Cardiac septum (tissue), 1 donor: ENCODE measurements around the gene GNG7. TPM values are rescaled to one million over a fixed set of nuclear protein-coding genes. Genes with fewer than 3 reads are reported as not detected.
A peak's percentile ranks its signal among the peaks of the same experiment; 100 is the strongest.
"Not testable (repeated sequence)": the region's sequence is repeated elsewhere in the genome, so short reads cannot be mapped to it uniquely, and the experiment has no call there.

ENCODE experiments used
- DNase-seq: peaks from one replicate; pipeline ENCODE4 v3.0.0-alpha.2; 2020; ENCODE audit warnings: low spot score
- intact Hi-C: fragments of 100-400 bp; cut with DNase I; formaldehyde crosslinking; loops from one replicate; pipeline ENCODE4 v1.14.0; 2022
- total RNA-seq: library from RNA; stranded (reverse); fragmentation: NEBNext Ultra II Directional; extraction: Animal tissue kit (Norgen Biotek cat#: 25700); gene quantifications from one replicate; pipeline ENCODE4 v1.2.1, GENCODE V29; 2021
- donor health status: DM: no; HTN: no; CAD: no.

Gene GNG7
- total RNA-seq, 1 donor from 2014 or later = 30.9 TPM

DNA sequence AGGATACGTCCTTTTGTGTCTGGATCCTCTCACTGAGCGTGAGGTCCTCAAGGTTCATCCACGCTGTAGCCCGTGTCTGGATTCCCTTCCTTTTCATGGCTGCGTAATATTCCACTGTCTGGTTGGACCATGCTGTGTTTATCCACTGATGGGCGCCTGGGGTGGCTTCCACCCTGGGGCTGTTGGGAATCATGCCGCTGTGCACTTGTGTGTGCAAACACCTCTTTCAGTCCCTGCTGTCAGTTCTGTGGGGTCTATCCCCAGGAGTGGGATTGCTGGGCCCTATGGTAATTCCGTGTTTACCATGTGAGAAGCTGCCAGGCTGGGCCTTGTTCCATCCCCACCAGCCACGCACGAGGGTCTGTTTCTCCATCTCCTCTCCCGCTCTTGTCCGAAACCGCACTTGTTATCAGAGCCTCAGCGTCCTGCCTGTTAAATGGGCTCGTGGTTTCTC is 128.0 kb downstream of the GNG7 start:
- intact Hi-C loops = no loop called here
- peak; percentile 68 for DNase-seq

DNA sequence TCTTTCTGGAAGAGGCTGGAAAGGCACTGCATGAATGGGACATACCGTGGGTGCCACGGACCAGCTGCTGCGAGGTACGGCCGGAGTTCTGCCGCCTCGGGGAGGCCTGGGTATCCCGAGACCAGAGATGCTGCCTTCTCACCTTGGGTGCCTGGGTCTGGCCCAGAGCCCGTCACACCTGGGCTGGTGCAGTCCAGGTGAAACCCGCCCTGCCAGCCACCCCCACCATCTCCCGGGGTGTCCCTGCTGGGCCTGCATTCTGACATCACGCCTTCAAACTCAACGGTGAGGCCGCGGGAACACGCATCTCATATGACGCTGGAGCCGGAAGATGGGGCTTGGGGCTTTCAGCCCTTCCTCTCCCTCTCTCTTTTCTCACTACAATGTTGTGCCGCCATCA is 128.6 kb downstream of the GNG7 start:
- DNase-seq = peak; percentile 39
- intact Hi-C loops = no loop called here

DNA sequence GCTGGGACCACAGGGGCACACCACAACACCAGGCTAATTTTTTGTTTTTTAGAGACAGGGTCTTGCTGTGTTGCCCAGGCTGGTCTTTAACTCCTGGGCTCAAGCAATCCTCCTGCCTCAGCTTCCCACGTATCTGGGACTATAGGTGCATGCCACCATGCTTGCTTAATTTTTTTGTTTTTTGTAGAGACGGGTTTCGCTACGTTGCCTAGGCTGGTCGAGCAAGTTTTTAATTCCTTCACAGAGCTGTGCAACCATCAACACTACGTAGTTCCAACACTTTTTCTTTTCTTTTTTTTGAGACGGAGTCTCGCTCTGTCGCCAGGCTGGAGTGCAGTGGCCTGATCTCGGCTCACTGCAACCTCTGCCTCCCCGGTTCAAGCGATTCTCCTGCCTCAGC is 130.3 kb downstream of the GNG7 start:
- peak; percentile 14 for DNase-seq
- intact Hi-C loops = not testable (repeated sequence)

DNA sequence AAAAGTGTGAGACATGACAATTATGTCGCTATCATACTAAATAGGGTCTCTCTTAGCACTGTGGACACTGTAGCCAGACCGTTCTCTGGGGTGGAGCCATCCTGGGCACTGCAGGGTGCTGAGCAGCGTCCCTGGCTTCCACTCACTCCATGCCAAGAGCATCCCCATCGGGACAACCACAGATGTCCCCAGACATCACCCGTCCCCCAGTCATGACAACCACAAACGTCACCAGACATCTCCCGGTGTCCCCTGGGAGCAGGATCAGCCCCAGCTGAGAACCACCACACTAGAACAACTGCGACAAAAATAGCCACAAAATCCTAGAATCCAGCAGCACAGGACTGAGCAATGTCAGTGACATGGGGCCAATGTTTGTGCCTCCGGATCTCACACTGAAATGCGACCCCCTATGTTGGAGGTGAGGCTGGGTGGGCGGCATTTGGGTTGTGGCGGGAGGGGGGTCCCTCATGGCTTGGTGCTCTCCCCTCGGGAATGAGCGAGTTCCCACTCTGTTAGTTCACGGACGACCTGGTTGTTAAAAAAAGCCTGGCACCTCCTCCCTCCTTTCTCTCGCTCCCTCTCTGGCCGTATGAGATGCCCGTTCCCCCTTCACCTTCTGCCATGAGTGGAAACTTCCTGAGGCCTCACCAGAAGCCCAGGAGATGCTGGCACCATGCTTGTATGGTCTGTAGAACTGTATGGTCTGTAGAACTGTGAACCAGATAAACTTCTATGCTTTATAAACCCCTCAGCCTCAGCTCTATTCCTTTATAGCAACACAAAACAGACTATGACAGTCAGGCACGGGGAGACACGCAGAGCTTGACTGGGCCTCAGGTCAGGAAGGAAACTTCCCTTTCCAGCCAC is 132.7 kb downstream of the GNG7 start:
- peak; percentile 69 for DNase-seq
- intact Hi-C loops = no loop called here

DNA sequence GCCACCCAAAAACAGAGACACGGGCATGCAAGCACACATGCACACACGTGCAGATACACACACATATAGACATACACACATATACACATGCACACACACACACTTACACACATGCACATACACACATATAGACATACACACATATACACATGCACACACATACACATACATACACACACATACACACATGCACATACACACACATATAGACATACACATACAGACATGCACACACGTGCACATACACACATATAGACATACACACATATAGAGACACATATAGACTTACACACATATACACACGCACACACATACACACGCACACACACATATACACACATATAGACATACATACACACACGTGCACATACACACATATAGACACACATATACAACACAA is 134.5 kb downstream of the GNG7 start:
- intact Hi-C loops = no loop called here
- no peak for DNase-seq

DNA sequence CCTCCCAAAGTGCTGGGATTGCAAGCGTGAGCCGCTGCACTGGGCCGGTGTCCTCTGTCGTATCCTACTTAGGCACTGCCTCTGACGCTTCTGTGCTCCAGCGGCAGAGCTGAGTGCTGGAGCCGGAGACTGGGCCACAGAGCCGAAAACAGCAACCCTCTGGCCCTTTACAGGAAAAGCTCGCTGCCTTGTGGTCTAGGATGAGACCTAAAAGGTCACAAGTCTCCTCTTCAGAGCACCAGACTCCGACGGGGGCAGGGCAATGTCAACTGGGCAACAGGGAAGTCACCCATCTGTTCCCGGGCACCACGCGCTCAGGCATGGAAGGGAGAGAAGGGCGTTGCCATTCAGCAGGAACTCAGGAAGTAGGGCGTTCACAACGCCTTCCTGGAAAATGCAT is 134.9 kb downstream of the GNG7 start:
- intact Hi-C loops = no loop called here
- DNase-seq = peak; percentile 76

DNA sequence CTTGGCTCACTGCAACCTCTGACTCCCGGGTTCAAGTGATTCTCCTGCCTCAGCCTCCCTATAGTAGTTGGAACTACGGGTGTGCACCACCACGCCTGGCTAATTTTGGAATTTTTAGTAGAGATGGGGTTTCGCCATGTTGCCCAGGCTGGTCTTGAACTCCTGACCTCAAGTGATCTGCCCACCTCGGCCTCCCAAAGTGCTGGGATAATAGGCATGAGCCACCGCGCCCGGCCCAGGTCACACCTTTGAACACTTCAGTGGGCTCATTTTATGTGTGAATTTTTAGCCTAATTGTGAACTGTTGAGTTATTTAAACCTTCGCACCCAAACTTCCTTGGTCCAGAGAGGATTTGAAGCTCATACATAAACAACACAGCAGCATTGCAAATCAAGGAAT is 138.9 kb downstream of the GNG7 start:
- DNase-seq = not testable (repeated sequence)

DNA sequence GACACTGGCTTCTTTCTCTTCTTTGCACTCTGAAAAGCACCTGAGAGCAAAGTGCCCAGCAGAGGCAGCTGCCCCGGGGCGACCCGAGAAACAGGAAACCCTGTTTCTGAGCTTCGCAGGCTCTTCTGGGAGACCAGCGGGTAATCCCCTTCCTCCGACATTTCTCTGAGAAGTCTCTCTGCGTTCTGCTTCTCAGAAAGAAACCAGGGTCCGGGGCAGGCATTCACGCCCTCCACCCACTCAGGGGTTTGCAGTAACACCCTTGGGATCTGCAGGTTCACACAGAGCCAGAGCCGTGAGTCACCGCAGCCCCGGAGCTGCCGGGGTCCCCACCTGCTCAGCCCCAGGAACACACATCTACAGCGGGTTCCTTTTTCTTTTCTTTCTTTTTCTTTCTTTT is 140.6 kb downstream of the GNG7 start:
- intact Hi-C loops = no loop called here
- DNase-seq = no peak

More for the DNA sequence above, 138.9 kb downstream of the GNG7 start:
- intact Hi-C loops = not testable (repeated sequence)

DNA sequence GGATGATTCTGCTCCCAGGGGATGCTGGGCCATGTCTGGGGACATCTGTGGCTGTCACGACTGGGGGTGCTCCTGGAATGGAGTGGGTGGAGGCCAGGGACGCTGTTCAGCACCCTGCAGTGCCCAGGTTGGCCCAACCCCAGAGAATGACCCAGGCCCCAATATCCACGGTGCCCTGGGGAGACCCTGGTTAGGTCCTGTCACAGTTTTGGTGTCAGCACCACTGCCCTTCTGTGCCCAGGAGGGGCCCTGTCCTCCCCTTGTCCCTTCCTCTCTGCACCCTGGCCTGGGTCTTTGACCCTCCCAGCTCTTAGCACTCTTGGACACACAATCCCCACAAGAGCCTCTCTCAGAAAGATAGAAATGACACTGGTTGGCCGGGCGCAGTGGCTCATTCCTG is 141.3 kb downstream of the GNG7 start:
- intact Hi-C loops = no loop called here
- DNase-seq = no peak

DNA sequence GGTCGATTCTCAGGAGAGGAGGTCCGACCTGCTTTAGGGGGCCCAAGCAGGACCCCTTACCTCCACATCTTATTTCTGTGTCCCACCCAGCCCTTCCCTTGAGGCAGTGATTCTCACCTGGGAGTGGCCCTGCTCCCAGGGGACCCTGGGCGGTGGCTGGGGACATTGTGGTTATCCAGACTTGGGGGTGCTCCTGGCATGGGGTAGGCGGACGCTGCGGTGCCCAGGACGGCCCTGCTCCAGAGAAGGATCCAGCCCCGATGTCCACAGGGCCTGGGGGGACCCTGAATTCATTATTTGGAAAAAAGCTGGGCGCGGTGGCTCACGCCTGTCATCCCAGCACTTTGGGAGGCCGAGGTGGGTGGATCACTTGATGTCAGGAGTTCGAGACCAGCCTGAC is 142.1 kb downstream of the GNG7 start:
- intact Hi-C loops = no loop called here
- DNase-seq = no peak

DNA sequence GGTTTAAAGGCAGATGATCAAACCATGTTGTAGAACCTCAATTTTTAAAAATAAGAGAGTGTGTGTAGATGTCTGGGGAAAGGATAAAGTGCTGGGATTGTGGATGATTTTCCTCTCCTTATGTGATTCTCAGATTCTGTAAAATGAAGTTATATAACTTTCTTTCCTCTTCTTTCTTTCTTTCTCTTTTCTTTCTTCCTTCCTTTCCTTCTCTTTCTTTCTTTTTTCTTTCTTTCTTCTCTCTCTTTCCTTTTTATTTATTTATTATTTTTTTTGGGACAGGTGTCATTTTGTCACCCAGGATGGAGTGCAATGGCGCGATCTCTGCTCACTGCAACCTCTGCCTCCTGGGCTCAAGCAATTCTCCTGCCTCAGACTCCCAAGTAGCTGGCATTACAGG is 144.0 kb downstream of the GNG7 start:
- intact Hi-C loops = no loop called here
- DNase-seq = no peak

DNA sequence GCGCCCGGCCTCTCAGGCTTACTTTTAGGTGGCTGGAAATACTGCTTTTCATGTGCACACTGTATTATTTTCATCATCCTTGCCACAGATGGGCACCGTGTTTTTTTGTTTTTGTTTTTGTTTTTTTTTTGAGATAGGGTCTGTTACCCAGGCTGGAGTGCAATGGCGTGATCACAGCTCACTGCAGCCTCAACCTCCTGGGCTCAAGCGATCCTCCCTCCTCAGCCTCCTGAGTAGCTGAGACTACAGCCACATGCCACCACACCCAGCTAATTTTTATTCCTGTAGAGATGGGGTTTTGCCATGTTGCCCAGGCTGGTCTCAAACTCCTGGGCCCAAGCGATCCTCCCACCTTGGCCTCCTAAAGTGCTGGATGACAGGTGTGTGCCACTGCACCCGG is 144.4 kb downstream of the GNG7 start:
- intact Hi-C loops, DNase-seq: not testable (repeated sequence)

DNA sequence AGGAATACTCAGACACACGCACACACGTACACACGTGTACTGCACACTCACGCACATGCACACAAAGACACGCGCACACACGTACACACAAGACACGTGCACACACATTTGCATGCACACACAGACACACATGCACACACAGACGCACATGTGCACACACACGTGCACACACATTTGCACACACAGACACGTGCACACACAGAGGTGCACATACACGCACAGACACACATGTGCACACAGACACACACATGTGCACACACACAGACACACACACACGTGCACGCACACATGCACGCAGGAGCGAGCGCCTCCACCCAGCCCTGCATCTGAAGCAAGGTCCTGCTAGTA is 145.4 kb downstream of the GNG7 start:
- DNase-seq = no peak
- intact Hi-C loops = no loop called here

DNA sequence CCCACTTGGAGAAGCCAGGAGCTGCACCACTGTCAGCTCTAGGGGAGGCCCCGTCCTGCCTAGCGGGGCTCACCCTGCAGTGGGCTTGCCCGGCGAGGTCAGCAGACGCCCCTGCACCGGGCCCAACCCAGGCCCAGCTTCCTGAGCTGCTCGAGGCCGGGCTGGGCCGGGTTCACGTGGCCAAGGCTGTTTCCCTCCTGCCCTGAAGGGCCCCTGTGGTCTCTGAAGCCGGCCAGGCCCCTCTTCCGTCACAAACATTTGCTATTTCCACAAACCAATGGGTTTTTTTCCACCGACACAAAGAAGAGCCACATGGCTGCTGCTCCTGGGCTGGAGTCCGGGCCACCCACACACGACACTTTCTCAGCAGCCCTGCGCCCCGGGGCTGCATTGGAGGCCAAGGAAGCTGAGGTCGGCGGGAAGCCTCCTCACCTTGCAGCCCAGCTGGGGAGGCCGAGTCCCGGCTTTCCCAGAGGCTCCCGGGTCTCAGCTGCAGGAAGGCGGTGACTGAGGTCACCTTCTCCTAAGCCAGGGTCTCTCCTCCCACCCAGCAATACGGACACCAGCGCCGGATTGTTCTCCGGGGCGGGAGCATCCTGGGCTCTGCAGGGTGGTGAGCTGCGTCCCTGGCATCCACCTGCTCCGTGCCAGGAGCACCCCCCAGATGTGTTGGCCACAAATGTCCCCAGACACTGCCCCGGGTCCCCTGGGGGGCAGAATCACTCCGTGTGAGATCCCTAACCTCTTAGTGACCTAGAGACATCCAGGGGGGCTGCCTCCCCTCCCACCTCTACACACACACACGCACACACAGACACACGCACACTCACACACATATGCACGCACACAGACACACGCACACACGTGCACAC is 146.0 kb downstream of the GNG7 start:
- intact Hi-C loops = no loop called here
- DNase-seq = no peak

DNA sequence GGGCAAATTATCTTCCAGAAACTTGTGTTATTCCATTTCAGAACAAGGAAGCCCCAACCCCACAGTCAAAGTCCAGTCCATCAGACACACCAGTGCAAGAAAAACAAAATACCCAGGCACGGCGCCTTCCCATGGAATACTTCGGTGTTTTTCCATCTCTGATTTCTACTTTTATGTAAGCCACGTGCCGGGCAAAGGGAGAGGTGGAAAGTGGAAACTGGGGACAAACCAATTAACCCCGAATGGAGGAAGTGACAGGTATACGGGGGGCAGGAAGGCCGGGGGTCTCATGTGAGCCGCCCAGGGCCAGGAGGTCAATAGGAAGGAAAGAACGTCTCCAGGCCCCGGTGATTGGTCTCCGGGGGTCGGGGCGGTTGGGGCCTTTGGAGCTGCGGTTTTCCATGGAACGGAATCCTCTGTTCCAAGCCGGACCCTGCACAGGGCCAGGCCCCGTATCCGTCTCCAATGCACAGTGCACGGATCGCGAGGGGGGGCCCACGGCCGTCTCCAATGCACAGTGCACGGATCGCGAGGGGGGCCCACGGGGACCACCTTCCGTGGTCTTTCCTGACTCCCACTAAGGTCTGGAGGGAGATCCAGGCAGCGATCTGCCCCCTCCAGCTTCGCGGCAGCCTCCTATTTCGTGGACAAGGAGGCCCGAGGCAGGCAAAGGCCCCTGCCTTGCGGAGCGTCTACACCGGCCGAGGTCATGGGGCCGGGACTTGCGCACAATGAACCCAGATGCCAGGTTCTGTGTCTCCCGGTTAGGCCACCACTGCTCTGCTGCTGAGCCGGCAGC is 146.9 kb downstream of the GNG7 start:
- intact Hi-C loops = no loop called here
- no peak for DNase-seq

DNA sequence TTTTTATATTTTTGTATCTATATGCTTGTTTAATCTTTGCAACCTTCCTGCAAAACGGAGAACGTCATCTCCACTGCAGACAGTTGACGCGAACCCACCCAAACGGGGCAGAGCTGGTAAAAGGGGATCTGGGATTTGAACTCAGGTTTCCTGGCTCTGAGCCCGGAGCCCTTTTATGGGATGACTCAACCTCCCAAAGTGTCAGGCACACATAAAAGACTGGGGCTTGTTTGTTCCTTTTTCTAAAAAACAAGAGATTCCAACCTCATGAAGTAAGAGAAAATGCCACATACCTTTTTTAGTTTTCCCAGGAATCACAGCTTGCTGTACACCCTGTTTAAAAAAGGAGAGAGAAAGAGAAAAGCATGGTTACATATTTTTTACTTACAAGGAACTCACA is 147.6 kb downstream of the GNG7 start:
- no peak for DNase-seq
- intact Hi-C loops = no loop called here

DNA sequence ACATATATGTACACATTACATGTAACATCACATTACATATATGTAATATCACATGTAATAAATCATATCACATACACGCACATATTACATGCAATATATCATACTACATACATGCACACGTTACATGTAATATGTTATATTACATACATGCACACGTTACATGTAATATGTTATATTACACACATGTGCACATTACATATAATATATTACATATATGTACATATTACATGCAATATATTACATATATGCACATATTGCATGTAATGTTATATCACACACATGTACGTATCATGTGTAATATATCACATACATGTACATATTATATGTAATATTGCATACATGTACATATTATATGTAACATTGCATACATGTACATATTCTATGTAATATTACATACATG is 149.0 kb downstream of the GNG7 start:
- intact Hi-C loops = no loop called here
- no peak for DNase-seq

DNA sequence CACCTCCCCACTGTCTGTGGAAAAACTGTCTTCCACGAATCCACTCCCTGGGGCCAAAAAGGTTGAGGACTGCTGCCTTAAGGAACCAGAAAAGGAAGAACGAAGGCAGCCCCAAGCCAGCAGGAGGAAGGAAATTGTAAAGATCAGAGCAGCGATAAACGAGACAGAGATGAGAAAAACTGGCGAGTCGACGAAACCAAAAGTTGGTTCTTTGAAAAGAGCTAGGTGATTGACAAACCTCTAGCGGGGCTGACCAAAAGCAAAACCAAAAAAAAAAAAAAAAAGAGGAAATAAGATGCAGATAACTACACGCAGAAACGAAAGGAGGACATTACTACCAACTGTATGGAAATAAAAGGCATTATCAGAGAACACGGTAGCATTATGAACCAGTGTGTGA is 149.6 kb downstream of the GNG7 start:
- intact Hi-C loops = no loop called here
- no peak for DNase-seq

DNA sequence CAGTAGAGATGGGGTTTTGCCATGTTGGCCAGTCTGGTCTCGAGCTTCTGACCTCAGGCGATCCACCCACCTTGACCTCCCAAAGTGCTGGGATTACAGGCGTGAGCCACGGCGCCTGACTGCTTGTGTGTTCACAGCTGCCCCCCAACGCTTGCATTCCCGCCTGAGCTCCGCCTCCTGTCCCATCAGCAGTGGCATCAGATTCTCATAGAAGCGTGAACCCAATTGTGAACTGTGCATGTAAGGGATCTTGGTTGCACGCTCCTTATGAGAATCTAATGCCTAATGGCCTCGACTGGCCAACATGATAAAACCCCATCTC is 150.7 kb downstream of the GNG7 start:
- DNase-seq = no peak
- intact Hi-C loops = no loop called here

DNA sequence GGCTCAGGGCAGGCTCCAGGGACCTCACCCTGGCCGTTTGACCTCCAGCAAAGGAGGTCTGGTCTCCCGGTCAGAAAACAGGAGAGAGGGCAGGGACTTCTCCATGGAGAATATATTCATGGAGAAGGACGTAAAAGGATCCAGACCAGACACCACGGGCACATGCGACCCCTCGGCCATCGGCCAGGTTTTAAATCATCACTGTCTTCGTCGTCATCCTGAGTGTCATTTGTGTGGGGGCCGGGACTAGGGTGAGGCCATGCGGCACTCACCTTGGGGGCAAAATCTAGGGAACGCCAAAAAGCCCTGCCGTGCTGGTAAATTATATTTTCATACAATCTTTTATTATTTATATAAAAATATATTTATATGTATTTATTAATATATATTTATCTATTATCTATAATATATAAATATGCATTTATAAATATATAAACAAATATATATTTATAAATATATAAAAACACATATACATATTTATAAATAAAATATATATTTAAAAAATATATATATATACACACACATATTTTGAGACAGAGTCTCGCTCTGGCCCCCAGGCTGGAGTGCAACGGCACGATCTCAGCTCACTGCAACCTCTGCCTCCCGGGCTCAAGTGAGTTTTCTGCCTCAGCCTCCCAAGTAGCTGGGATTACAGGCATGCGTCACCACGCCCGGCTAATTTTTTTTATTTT is 151.2 kb downstream of the GNG7 start:
- no peak for DNase-seq
- intact Hi-C loops = no loop called here
